ENCODE data around the gene MAPRE2.

Gene MAPRE2

DNA sequence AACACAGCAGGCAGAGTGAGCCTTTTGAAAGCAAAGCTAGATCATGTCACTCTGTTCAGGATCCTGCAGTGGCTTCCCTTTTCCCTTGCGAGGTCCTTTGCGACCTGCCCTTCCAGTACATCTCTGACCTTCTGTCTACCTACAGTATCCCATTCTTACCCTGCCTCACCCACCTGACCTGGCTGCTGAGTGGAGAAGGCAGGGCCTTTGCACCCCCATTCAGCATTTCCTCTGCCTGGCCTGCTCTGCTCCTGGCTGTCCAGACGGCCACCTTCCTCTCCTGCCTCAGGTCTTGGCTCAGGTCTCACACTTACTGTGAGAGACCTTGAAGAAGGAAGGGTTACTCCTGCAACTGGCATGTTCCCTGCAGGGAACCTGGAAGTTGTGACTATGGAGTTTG is 77.4 kb downstream of the MAPRE2 start:
- no peak for DNase-seq (ENCODE audit: low spot score)
- in situ Hi-C loops (cut with MboI; ENCODE audit: low sequenced_read_pairs, unreplicated experiment) = no loop called here
- TF ChIP-seq CTCF (IDR thresholded peaks at IDR 0.05; ENCODE audit: borderline replicate concordance, control extremely low read depth, extremely low read depth, insufficient read depth, missing control alignments) = no peak

GRCh38 chr18:35121038-35121437 is 79.8 kb downstream of the MAPRE2 start:
- no peak for DNase-seq (ENCODE audit: low spot score)
- no peak for TF ChIP-seq CTCF (IDR thresholded peaks at IDR 0.05; ENCODE audit: borderline replicate concordance, control extremely low read depth, extremely low read depth, insufficient read depth, missing control alignments)
- in situ Hi-C loops (cut with MboI; ENCODE audit: low sequenced_read_pairs, unreplicated experiment) = no loop called here

DNA sequence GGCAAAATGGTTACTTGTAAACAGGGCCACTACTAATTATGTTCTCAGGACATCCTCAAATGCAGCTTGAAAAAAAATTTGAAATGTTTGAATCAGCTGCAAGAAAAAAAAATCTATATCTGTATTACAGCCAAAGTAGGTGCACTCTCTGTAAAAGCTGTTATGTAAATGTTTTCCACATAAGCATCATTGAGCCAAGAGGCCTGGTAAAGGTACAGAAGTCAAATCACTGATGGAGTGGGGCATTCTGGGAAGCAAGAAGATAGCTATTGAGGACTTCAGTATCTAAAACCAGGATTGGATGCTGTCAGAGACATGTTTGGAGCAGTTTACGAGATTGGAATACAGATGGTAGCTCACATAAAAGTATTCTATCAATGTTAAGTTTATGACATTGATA is 80.3 kb downstream of the MAPRE2 start:
- in situ Hi-C loops (cut with MboI; ENCODE audit: low sequenced_read_pairs, unreplicated experiment) = no loop called here
- DNase-seq (ENCODE audit: low spot score) = no peak
- TF ChIP-seq CTCF (IDR thresholded peaks at IDR 0.05; ENCODE audit: borderline replicate concordance, control extremely low read depth, extremely low read depth, insufficient read depth, missing control alignments) = no peak

GRCh38 chr18:35122586-35123224 is 81.5 kb downstream of the MAPRE2 start:
- in situ Hi-C loops (cut with MboI; ENCODE audit: low sequenced_read_pairs, unreplicated experiment) = no loop called here
- DNase-seq (ENCODE audit: low spot score) = no peak
- TF ChIP-seq CTCF (IDR thresholded peaks at IDR 0.05; ENCODE audit: borderline replicate concordance, control extremely low read depth, extremely low read depth, insufficient read depth, missing control alignments) = no peak

GRCh38 chr18:35123811-35124210 is 82.6 kb downstream of the MAPRE2 start:
- no peak for TF ChIP-seq CTCF (IDR thresholded peaks at IDR 0.05; ENCODE audit: borderline replicate concordance, control extremely low read depth, extremely low read depth, insufficient read depth, missing control alignments)
- in situ Hi-C loops (cut with MboI; ENCODE audit: low sequenced_read_pairs, unreplicated experiment) = no loop called here
- DNase-seq (ENCODE audit: low spot score) = no peak

DNA sequence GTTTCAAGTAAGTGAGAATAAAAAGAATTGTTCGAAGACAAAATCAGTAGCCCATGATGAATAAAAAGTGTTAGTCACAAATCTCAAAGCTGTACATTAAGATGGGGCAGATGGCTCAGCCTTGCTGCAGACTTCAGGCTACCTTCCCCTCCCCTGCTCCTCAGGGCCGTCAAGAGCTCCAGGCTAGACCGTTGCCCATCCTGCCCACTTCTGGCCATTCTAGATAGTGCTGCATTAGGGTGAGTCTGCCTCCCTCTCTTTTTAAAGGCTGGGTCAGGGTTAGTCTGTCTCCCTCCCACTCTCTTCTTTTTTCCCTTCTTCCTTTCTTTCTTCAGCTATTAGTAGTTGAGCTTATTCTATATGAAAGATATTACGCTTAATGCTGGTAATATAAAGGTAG is 86.0 kb downstream of the MAPRE2 start:
- DNase-seq (ENCODE audit: low spot score) = no peak
- in situ Hi-C loops (cut with MboI; ENCODE audit: low sequenced_read_pairs, unreplicated experiment) = no loop called here
- no peak for TF ChIP-seq CTCF (IDR thresholded peaks at IDR 0.05; ENCODE audit: borderline replicate concordance, control extremely low read depth, extremely low read depth, insufficient read depth, missing control alignments)
